ENCODE results near the gene GAPVD1. TPM values are rescaled to one million over a fixed set of nuclear protein-coding genes. Genes with fewer than 3 reads are reported as not detected.

Gene GAPVD1
- total RNA-seq, 1 experiment from 2014 or later = 66.2 TPM

DNA sequence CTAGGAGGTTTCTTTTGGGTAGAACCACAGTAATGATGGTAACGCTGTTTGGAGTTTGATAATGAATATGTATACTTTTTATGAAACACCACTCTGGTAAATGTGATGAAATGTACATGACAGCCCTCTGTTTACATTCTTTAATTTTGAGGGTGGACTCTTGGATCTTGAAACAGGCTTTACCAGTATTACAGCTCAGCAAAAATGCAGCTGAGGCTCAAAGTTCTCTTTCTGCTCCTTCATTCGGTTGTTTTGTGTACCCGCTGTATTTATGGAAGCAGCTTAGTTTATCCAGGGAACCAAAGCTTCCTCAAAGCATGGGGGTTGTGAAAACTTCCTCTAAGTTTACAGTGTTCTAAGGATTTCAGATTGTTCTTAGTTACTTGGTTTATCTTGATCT, 11.1 kb downstream of the GAPVD1 start:
- H3K9me3 Mint-ChIP-seq (ENCODE audit: unreplicated experiment) = no peaks in the 10 kb centered on the region
- CTCF ChIA-PET = interaction anchor here (0.8 kb wide), 1 partner anchor 25 kb away, joined by 4 read pairs; no protein-coding TSS in a partner anchor
- BruUV-seq (replicated peaks) = no TSS peak
- Histone ChIP-seq H3K36me3 (ENCODE audit: control insufficient read depth, insufficient read depth, low read length) (no peaks in the 10 kb centered on the region), H3K4me1 (peaks cover 61% of the 10 kb centered on the region), H3K27me3 (replicated peaks; ENCODE audit: control insufficient read depth, insufficient read depth, low read length) (no peaks in the 10 kb centered on the region), H3K4me3 (ENCODE audit: low read depth, low read length) (no peak overlapping the region; the same call in 1 of the 2 replicates), H3K9me3 (no peaks in the 10 kb centered on the region)
- intact Hi-C loops (cut with micrococcal nuclease; ENCODE audit: unreplicated experiment) = loop anchor here (1.0 kb wide), 2 partner anchors 25 to 29 kb away; no protein-coding TSS in a partner anchor
- H3K4me1 Mint-ChIP-seq (ENCODE audit: low read depth, unreplicated experiment) = peaks cover 25% of the 10 kb centered on the region
- H3K4me3 Mint-ChIP-seq (ENCODE audit: unreplicated experiment) = peak overlapping the region; percentile 55
- TF ChIP-seq, protein P1, sequence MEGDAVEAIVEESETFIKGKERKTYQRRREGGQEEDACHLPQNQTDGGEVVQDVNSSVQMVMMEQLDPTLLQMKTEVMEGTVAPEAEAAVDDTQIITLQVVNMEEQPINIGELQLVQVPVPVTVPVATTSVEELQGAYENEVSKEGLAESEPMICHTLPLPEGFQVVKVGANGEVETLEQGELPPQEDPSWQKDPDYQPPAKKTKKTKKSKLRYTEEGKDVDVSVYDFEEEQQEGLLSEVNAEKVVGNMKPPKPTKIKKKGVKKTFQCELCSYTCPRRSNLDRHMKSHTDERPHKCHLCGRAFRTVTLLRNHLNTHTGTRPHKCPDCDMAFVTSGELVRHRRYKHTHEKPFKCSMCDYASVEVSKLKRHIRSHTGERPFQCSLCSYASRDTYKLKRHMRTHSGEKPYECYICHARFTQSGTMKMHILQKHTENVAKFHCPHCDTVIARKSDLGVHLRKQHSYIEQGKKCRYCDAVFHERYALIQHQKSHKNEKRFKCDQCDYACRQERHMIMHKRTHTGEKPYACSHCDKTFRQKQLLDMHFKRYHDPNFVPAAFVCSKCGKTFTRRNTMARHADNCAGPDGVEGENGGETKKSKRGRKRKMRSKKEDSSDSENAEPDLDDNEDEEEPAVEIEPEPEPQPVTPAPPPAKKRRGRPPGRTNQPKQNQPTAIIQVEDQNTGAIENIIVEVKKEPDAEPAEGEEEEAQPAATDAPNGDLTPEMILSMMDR (IDR thresholded peaks at IDR 0.05; ENCODE audit: insufficient read depth in 1 of 2, low read depth in 1 of 2, low read length in 1 of 2, severe bottlenecking in 1 of 2, unreplicated experiment in 1 of 2) = no peak
- H3K27ac Mint-ChIP-seq (ENCODE audit: unreplicated experiment) = peak overlapping the region; percentile 68
- POLR2A ChIA-PET = interaction anchor here (0.6 to 2.0 kb wide), 6 partner anchors 9 to 72 kb away, joined by 3 to 17 read pairs (median 4); partner anchors contain the start of genes GAPVD1, HSPA5 and RABEPK
- peak; percentile 79 to 86 for DNase-seq
- H3K27me3 Mint-ChIP-seq (ENCODE audit: insufficient read depth, unreplicated experiment) = no peaks in the 10 kb centered on the region
- H3K36me3 Mint-ChIP-seq (ENCODE audit: insufficient read depth, unreplicated experiment) = peaks cover 38% of the 10 kb centered on the region

DNA sequence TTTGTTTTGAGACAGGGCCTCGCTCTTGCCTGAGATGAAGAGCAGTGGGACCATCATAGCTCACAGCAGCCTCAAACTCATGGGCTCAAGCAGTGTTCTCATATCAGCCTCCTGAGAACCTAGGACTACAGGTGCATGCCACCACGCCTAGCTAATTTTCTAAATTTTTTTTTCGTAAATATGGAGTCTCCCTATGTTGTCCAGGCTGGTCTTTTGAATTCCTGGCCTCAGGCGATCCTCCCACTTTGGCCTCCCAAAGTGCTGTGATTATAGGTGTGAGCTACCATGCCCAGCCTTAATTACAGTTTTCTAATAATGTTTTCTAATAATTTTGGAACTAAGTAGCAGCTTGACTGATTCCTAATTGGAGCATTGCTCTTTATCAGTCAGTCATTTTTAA, 15.1 kb downstream of the GAPVD1 start:
- DNase-seq = no peak
- Histone ChIP-seq H3K36me3 (ENCODE audit: control insufficient read depth, insufficient read depth, low read length) (no peaks in the 10 kb centered on the region), H3K27me3 (replicated peaks; ENCODE audit: control insufficient read depth, insufficient read depth, low read length) (no peaks in the 10 kb centered on the region), H3K9me3 (no peaks in the 10 kb centered on the region), H3K4me1 (peaks cover 52% of the 10 kb centered on the region), H3K4me3 (ENCODE audit: low read depth, low read length) (no peak overlapping the region)
- TF ChIP-seq, protein P1 (IDR thresholded peaks at IDR 0.05; ENCODE audit: insufficient read depth in 1 of 2, low read depth in 1 of 2, low read length in 1 of 2, severe bottlenecking in 1 of 2, unreplicated experiment in 1 of 2) = no peak
- POLR2A ChIA-PET = interaction anchor here (2.4 kb wide), 1 partner anchor 35 kb away, joined by 8 read pairs; the partner anchor contains the start of gene HSPA5
- no peak overlapping the region for H3K27ac Mint-ChIP-seq (ENCODE audit: unreplicated experiment)
- H3K4me1 Mint-ChIP-seq (ENCODE audit: low read depth, unreplicated experiment) = peaks cover 17% of the 10 kb centered on the region
- H3K4me3 Mint-ChIP-seq (ENCODE audit: unreplicated experiment) = no peak overlapping the region
- H3K27me3 Mint-ChIP-seq (ENCODE audit: insufficient read depth, unreplicated experiment) = no peaks in the 10 kb centered on the region
- intact Hi-C loops (cut with micrococcal nuclease; ENCODE audit: unreplicated experiment) = no loop called here
- peaks cover 29% of the 10 kb centered on the region for H3K36me3 Mint-ChIP-seq (ENCODE audit: insufficient read depth, unreplicated experiment)
- no peaks in the 10 kb centered on the region for H3K9me3 Mint-ChIP-seq (ENCODE audit: unreplicated experiment)
- CTCF ChIA-PET = no interaction called here
- no TSS peak for BruUV-seq (replicated peaks)

DNA sequence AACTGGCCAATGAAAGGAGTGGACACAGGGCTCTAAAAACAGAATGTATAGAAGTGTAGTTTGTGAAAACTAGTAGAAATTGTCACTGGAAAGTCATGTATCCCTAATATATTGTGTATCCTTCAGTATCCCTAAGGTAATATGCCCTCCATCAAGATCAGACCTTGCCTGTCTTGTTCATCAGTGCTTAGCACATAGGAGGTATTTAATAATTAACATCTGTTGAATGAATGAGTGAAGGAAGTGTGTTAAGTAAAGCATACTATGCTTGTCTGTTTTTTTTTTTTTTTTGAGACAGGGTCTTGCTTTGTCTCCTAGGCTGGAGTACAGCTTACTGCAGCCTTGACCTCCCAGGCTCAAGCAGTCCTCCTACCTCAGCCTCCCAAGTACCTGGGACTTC, 15.8 kb downstream of the GAPVD1 start:
- ChIA-PET CTCF (no interaction called here), POLR2A (interaction anchor here (2.4 kb wide), 1 partner anchor 36 kb away, joined by 8 read pairs; the partner anchor contains the start of gene HSPA5)
- Histone ChIP-seq H3K9me3 (no peaks in the 10 kb centered on the region), H3K4me1 (peaks cover 46% of the 10 kb centered on the region), H3K36me3 (ENCODE audit: control insufficient read depth, insufficient read depth, low read length) (no peaks in the 10 kb centered on the region), H3K27me3 (replicated peaks; ENCODE audit: control insufficient read depth, insufficient read depth, low read length) (no peaks in the 10 kb centered on the region), H3K4me3 (ENCODE audit: low read depth, low read length) (no peak overlapping the region)
- intact Hi-C loops (cut with micrococcal nuclease; ENCODE audit: unreplicated experiment) = no loop called here
- Mint-ChIP-seq H3K36me3 (ENCODE audit: insufficient read depth, unreplicated experiment) (peaks cover 25% of the 10 kb centered on the region), H3K27ac (ENCODE audit: unreplicated experiment) (no peak overlapping the region), H3K27me3 (ENCODE audit: insufficient read depth, unreplicated experiment) (no peaks in the 10 kb centered on the region), H3K9me3 (ENCODE audit: unreplicated experiment) (no peaks in the 10 kb centered on the region), H3K4me1 (ENCODE audit: low read depth, unreplicated experiment) (peaks cover 17% of the 10 kb centered on the region), H3K4me3 (ENCODE audit: unreplicated experiment) (no peak overlapping the region)
- DNase-seq = no peak
- TF ChIP-seq, protein P1 (IDR thresholded peaks at IDR 0.05; ENCODE audit: insufficient read depth in 1 of 2, low read depth in 1 of 2, low read length in 1 of 2, severe bottlenecking in 1 of 2, unreplicated experiment in 1 of 2) = no peak
- no TSS peak for BruUV-seq (replicated peaks)
